HepG2 (cell line): ENCODE data around the gene DNLZ. TPM values are rescaled to one million over a fixed set of nuclear protein-coding genes. Genes with fewer than 3 reads are reported as not detected.

Experiments
- EEA1 ChIP-seq: sonication (generic); formaldehyde crosslinking; IDR thresholded peaks from 2 replicates; pipeline ENCODE4 v1.5.1; 2020; ENCODE audit warnings: mild to moderate bottlenecking, missing genetic modification reagents, borderline replicate concordance
- KDM6A ChIP-seq: IDR thresholded peaks from 2 replicates; pipeline ENCODE4 v1.6.1; 2016; ENCODE audit warnings: low read depth
- LCORL ChIP-seq, 2 experiments: fragments of 450-650 bp in 1 of 2; sonication (generic) in 1 of 2; formaldehyde crosslinking in 1 of 2; IDR thresholded peaks; 2 replicates each; pipeline versions ENCODE4 v1.5.0 to v1.6.1; 2017 to 2020; ENCODE audit warnings: antibody characterized with exemption in 1 of 2, missing genetic modification reagents in 1 of 2
- NFIC ChIP-seq: IDR thresholded peaks from 2 replicates; pipeline ENCODE4 v1.6.1; 2012; ENCODE audit warnings: mild to moderate bottlenecking, low read length, inconsistent platforms
- PHB2 ChIP-seq: fragments of 450-650 bp; IDR thresholded peaks from 2 replicates; pipeline ENCODE4 v1.6.1; 2018; ENCODE audit not compliant: partially characterized antibody
- SALL2 ChIP-seq: sonication (generic); formaldehyde crosslinking; IDR thresholded peaks from 2 replicates; pipeline ENCODE4 v1.8.1; 2023; ENCODE audit warnings: mild to moderate bottlenecking, missing genetic modification reagents, inconsistent platforms
- TGIF2 ChIP-seq: IDR thresholded peaks from 2 replicates; pipeline ENCODE4 v1.6.1; 2016; ENCODE audit warnings: control low read depth, missing compliant biosample characterization
- WIZ ChIP-seq: sonication (generic); formaldehyde crosslinking; IDR thresholded peaks from 2 replicates; pipeline ENCODE4 v1.5.1; 2020; ENCODE audit warnings: mild to moderate bottlenecking, missing genetic modification reagents
- ZNF563 ChIP-seq: sonication (generic); formaldehyde crosslinking; IDR thresholded peaks from 2 replicates; pipeline ENCODE4 v1.8.0; 2022; ENCODE audit warnings: mild to moderate bottlenecking, moderate library complexity, missing genetic modification reagents
- ZNF850 ChIP-seq: sonication (generic); formaldehyde crosslinking; conservative IDR thresholded peaks from 2 replicates; pipeline ENCODE4 v1.9.0; 2021; ENCODE audit warnings: mild to moderate bottlenecking, missing genetic modification reagents
- polyA plus RNA-seq, 8 experiments: library from polyadenylated mRNA; depleted of rRNA in 3 of 8; stranded (reverse) in 7 of 8; unstranded in 1 of 8; fragments of >200 nt; fragmentation: Illumina TruSeq in 4 of 8; extraction: Trizol in 4 of 8; gene quantifications; 2 replicates each; pipeline versions ENCODE4 v1.2.1 to v1.2.3, GENCODE V29; 2011 to 2016; ENCODE audit warnings: low read depth in 4 of 8, missing spikeins in 1 of 8, mixed read lengths in 1 of 8; ENCODE audit not compliant: insufficient read depth in 1 of 8
- total RNA-seq, 5 experiments: library from RNA; depleted of rRNA; stranded (reverse); fragments of >200 nt; fragmentation: Illumina TruSeq; extraction: Trizol; gene quantifications; 2 replicates each; pipeline ENCODE4 v1.2.3, GENCODE V29; 2016; ENCODE audit warnings: low read depth in 1 of 5
- TF ChIP-seq, protein P1 (sequence below): sonication (generic); formaldehyde crosslinking; IDR thresholded peaks from 2 replicates; pipeline ENCODE4 v1.4.0; 2020; ENCODE audit warnings: mild to moderate bottlenecking, missing genetic modification reagents
- TF ChIP-seq, protein P2 (sequence below): sonication (generic); formaldehyde crosslinking; conservative IDR thresholded peaks from 2 replicates; pipeline ENCODE4 v1.5.0; 2020; ENCODE audit warnings: missing genetic modification reagents
- TF ChIP-seq, protein P3 (sequence below): IDR thresholded peaks from 2 replicates; pipeline ENCODE4 v1.6.1; 2016
- TF ChIP-seq, protein P4 (sequence below): sonication (generic); formaldehyde crosslinking; IDR thresholded peaks from 2 replicates; pipeline ENCODE4 v1.4.0; 2020; ENCODE audit warnings: mild to moderate bottlenecking, low read depth, missing genetic modification reagents
- TF ChIP-seq, protein P5 (sequence below): sonication (generic); formaldehyde crosslinking; IDR thresholded peaks from 2 replicates; pipeline ENCODE4 v1.8.0; 2022; ENCODE audit warnings: low read depth, missing genetic modification reagents
- TF ChIP-seq, protein P6 (sequence below): sonication (generic); formaldehyde crosslinking; IDR thresholded peaks from 2 replicates; pipeline ENCODE4 v1.5.0; 2020; ENCODE audit warnings: mild to moderate bottlenecking, missing genetic modification reagents, borderline replicate concordance

Gene DNLZ
- total and polyA plus RNA-seq, 2 of the 13 experiments (the other 11 are each of a cell fraction or from before 2014, with no cell fraction given) = 3.4 to 8.0 TPM

DNA sequence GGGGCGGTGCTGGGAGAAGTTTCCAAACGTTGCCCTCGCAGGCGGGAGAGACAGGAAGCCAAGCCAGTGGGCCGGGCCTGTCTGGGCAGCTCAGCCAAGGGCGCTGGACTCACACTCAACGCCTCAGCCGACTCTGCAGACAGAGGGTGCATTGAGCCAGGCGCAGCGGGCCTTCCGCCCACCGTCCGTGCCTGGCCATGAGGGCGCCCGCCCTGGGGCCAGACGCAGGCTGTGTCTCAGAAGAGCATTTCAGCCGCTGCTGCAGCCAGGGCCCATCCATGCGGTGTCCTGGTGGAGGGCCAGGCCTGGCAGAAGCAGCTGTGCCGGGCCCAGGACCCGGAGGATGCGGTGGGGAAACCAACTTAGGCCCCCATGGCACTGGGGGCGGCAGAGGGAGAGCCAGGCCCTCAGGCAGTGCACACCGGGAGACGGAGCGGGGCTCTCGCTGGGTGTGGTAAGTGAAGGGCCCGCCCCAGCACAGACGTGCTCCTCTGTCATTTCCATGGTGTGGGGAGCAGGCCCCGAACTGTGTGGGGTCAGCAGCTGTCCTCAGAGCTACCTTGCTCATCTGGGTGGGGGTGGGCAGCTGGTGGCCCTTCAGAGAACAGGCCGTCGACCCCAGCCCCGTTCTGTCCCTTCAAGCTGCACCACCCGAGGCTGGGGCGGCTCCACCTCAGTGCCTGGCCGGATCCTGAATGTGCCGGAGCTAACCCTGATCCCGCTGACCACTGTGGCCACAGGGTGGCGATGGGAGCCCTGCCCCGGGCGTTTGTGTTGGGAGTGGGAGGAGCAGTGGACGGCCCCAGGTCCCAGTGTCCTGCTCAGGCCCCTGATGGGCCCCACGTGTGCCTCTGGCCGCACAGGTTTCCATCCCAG, 18.0 kb downstream of the DNLZ start (continued):
- TF ChIP-seq, protein P1, sequence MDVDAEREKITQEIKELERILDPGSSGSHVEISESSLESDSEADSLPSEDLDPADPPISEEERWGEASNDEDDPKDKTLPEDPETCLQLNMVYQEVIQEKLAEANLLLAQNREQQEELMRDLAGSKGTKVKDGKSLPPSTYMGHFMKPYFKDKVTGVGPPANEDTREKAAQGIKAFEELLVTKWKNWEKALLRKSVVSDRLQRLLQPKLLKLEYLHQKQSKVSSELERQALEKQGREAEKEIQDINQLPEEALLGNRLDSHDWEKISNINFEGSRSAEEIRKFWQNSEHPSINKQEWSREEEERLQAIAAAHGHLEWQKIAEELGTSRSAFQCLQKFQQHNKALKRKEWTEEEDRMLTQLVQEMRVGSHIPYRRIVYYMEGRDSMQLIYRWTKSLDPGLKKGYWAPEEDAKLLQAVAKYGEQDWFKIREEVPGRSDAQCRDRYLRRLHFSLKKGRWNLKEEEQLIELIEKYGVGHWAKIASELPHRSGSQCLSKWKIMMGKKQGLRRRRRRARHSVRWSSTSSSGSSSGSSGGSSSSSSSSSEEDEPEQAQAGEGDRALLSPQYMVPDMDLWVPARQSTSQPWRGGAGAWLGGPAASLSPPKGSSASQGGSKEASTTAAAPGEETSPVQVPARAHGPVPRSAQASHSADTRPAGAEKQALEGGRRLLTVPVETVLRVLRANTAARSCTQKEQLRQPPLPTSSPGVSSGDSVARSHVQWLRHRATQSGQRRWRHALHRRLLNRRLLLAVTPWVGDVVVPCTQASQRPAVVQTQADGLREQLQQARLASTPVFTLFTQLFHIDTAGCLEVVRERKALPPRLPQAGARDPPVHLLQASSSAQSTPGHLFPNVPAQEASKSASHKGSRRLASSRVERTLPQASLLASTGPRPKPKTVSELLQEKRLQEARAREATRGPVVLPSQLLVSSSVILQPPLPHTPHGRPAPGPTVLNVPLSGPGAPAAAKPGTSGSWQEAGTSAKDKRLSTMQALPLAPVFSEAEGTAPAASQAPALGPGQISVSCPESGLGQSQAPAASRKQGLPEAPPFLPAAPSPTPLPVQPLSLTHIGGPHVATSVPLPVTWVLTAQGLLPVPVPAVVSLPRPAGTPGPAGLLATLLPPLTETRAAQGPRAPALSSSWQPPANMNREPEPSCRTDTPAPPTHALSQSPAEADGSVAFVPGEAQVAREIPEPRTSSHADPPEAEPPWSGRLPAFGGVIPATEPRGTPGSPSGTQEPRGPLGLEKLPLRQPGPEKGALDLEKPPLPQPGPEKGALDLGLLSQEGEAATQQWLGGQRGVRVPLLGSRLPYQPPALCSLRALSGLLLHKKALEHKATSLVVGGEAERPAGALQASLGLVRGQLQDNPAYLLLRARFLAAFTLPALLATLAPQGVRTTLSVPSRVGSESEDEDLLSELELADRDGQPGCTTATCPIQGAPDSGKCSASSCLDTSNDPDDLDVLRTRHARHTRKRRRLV = 0 out of 2 replicates have a peak, but pooled peaks have one; percentile 56
- TF ChIP-seq ZNF850 (no peak), TGIF2 (no peak), ZNF563 (CRISPR knock-in tag) (no peak; the same call in none of the 2 replicates), NFIC (no peak), EEA1 (CRISPR knock-in tag) (no peak), PHB2 (no peak), KDM6A (no peak), LCORL (IDR thresholded peaks at IDR 0.05) (no peak), LCORL (CRISPR knock-in tag; IDR thresholded peaks at IDR 0.05) (peak; percentile 68; the same call in 1 of the 2 replicates), SALL2 (CRISPR knock-in tag) (peak; percentile 47; the same call in 1 of the 2 replicates), WIZ (no peak)
- TF ChIP-seq, protein P2, sequence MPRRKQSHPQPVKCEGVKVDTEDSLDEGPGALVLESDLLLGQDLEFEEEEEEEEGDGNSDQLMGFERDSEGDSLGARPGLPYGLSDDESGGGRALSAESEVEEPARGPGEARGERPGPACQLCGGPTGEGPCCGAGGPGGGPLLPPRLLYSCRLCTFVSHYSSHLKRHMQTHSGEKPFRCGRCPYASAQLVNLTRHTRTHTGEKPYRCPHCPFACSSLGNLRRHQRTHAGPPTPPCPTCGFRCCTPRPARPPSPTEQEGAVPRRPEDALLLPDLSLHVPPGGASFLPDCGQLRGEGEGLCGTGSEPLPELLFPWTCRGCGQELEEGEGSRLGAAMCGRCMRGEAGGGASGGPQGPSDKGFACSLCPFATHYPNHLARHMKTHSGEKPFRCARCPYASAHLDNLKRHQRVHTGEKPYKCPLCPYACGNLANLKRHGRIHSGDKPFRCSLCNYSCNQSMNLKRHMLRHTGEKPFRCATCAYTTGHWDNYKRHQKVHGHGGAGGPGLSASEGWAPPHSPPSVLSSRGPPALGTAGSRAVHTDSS (CRISPR knock-in tag) = no peak
- TF ChIP-seq, protein P3, sequence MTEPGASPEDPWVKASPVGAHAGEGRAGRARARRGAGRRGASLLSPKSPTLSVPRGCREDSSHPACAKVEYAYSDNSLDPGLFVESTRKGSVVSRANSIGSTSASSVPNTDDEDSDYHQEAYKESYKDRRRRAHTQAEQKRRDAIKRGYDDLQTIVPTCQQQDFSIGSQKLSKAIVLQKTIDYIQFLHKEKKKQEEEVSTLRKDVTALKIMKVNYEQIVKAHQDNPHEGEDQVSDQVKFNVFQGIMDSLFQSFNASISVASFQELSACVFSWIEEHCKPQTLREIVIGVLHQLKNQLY (CRISPR knock-in tag) = no peak
- TF ChIP-seq, protein P4, sequence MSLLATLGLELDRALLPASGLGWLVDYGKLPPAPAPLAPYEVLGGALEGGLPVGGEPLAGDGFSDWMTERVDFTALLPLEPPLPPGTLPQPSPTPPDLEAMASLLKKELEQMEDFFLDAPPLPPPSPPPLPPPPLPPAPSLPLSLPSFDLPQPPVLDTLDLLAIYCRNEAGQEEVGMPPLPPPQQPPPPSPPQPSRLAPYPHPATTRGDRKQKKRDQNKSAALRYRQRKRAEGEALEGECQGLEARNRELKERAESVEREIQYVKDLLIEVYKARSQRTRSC = no peak
- TF ChIP-seq, protein P5, sequence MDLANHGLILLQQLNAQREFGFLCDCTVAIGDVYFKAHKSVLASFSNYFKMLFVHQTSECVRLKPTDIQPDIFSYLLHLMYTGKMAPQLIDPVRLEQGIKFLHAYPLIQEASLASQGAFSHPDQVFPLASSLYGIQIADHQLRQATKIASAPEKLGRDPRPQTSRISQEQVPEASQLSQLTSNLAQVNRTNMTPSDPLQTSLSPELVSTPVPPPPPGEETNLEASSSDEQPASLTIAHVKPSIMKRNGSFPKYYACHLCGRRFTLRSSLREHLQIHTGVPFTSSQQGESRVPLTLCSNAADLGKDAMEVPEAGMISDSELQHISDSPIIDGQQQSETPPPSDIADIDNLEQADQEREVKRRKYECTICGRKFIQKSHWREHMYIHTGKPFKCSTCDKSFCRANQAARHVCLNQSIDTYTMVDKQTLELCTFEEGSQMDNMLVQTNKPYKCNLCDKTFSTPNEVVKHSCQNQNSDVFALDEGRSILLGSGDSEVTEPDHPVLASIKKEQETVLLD (CRISPR knock-in tag) = no peak
- TF ChIP-seq, protein P6, sequence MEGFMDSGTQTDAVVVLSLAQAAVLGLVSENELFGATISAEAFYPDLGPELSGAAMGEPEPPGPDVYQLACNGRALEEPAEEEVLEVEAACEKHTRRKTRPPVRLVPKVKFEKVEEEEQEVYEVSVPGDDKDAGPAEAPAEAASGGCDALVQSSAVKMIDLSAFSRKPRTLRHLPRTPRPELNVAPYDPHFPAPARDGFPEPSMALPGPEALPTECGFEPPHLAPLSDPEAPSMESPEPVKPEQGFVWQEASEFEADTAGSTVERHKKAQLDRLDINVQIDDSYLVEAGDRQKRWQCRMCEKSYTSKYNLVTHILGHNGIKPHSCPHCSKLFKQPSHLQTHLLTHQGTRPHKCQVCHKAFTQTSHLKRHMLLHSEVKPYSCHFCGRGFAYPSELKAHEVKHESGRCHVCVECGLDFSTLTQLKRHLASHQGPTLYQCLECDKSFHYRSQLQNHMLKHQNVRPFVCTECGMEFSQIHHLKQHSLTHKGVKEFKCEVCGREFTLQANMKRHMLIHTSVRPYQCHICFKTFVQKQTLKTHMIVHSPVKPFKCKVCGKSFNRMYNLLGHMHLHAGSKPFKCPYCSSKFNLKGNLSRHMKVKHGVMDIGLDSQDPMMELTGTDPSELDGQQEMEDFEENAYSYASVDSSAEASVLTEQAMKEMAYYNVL (CRISPR knock-in tag) = no peak; the same call in 1 of the 2 replicates
